ENCODE results near the gene FIS1.

The FIS1 gene

GRCh38 chr7:101231644-101232043 is 13.2 kb downstream of the FIS1 start:
- H3K4me1 ChIP-seq (ENCODE audit: control insufficient read depth in 1 of 2, insufficient read depth in 1 of 2, low read depth in 1 of 2, low read length in 1 of 2) = peaks cover 5 to 7% of the 10 kb centered on the region in 2 experiments
- no peak overlapping the region for H3K4me3 ChIP-seq (ENCODE audit: low read depth in 1 of 2, low read length in 1 of 2)
- no peak overlapping the region for H3K27ac ChIP-seq
- H3K36me3 ChIP-seq = peaks cover 68% of the 10 kb centered on the region
- H3K27me3 ChIP-seq = peaks cover 4% of the 10 kb centered on the region
- H3K9me3 ChIP-seq = no peaks in the 10 kb centered on the region
- no peak for TF ChIP-seq CTCF (IDR thresholded peaks at IDR 0.05)

- Histone ChIP-seq H3K4me1 (ENCODE audit: control insufficient read depth in 1 of 2, insufficient read depth in 1 of 2, low read depth in 1 of 2, low read length in 1 of 2) (peaks cover 5 to 7% of the 10 kb centered on the region in 2 experiments), H3K4me3 (ENCODE audit: low read depth in 1 of 2, low read length in 1 of 2) (no peak overlapping the region), H3K36me3 (peaks cover 71% of the 10 kb centered on the region), H3K9me3 (no peaks in the 10 kb centered on the region), H3K27me3 (no peaks in the 10 kb centered on the region), H3K27ac (no peak overlapping the region)
- no peak for TF ChIP-seq CTCF (IDR thresholded peaks at IDR 0.05)
These were observed 18.2 kb downstream of the FIS1 start for GRCh38 chr7:101226721-101227120.

GRCh38 chr7:101225650-101226049 is 19.2 kb downstream of the FIS1 start:
- peaks cover 70% of the 10 kb centered on the region for H3K36me3 ChIP-seq

GRCh38 chr7:101223528-101223927 is 21.4 kb downstream of the FIS1 start:
- no peaks in the 10 kb centered on the region for H3K27me3 ChIP-seq
- TF ChIP-seq CTCF (IDR thresholded peaks at IDR 0.05) = no peak
- H3K27ac ChIP-seq = no peak overlapping the region
- H3K9me3 ChIP-seq = no peaks in the 10 kb centered on the region
- no peak overlapping the region for H3K4me3 ChIP-seq (ENCODE audit: low read depth in 1 of 2, low read length in 1 of 2)
- peaks cover 61% of the 10 kb centered on the region for H3K36me3 ChIP-seq
- peaks cover 6 to 7% of the 10 kb centered on the region in 2 experiments for H3K4me1 ChIP-seq (ENCODE audit: control insufficient read depth in 1 of 2, insufficient read depth in 1 of 2, low read depth in 1 of 2, low read length in 1 of 2)

More at GRCh38 chr7:101225650-101226049, 19.2 kb downstream of the FIS1 start:
- TF ChIP-seq CTCF (IDR thresholded peaks at IDR 0.05) = no peak
- H3K27ac ChIP-seq = no peak overlapping the region
- H3K4me1 ChIP-seq (ENCODE audit: control insufficient read depth in 1 of 2, insufficient read depth in 1 of 2, low read depth in 1 of 2, low read length in 1 of 2) = peaks cover 3 to 5% of the 10 kb centered on the region in 2 experiments
- no peak overlapping the region for H3K4me3 ChIP-seq (ENCODE audit: low read depth in 1 of 2, low read length in 1 of 2)
- H3K27me3 ChIP-seq = no peaks in the 10 kb centered on the region
- H3K9me3 ChIP-seq = no peaks in the 10 kb centered on the region

GRCh38 chr7:101222275-101222830 is 22.5 kb downstream of the FIS1 start:
- H3K4me1 ChIP-seq (ENCODE audit: control insufficient read depth in 1 of 2, insufficient read depth in 1 of 2, low read depth in 1 of 2, low read length in 1 of 2) = peaks cover 9 to 11% of the 10 kb centered on the region in 2 experiments
- H3K9me3 ChIP-seq = no peaks in the 10 kb centered on the region
- no peak overlapping the region for H3K4me3 ChIP-seq (ENCODE audit: low read depth in 1 of 2, low read length in 1 of 2)
- TF ChIP-seq CTCF (IDR thresholded peaks at IDR 0.05) = no peak
- peaks cover 53% of the 10 kb centered on the region for H3K36me3 ChIP-seq
- no peak overlapping the region for H3K27ac ChIP-seq
- H3K27me3 ChIP-seq = no peaks in the 10 kb centered on the region
